B cell (primary cell): ENCODE measurements around the gene CELF2. TPM values are rescaled to one million over a fixed set of nuclear protein-coding genes. Genes with fewer than 3 reads are reported as not detected.

ENCODE experiments used
- ATAC-seq: fragments of 200-7000 bp; cut with Tn5 transposase; one replicate; pipeline ENCODE4 v1.10.0; 2021; ENCODE audit warnings: low read depth, mild to moderate bottlenecking, moderate number of reproducible peaks, moderate library complexity
- CTCF ChIA-PET: fragments of 350-600 bp; sonication (Branson Sonifier 250); formaldehyde crosslinking; loops from one replicate; lab custom pipeline; 2021; ENCODE audit warnings: antibody characterized with exemption, inconsistent platforms; lab: Charles Lee
- POLR2A ChIA-PET: fragments of 350-600 bp; sonication (Branson Sonifier 250); formaldehyde crosslinking; loops from one replicate; lab custom pipeline; 2021; ENCODE audit warnings: antibody characterized with exemption; lab: Charles Lee
- DNase-seq: peaks from one replicate; pipeline ENCODE4 v3.0.0; 2013
- H2AFZ ChIP-seq: 2 replicates; pipeline ENCODE4 v1.6.1; 2012; ENCODE audit warnings: mild to moderate bottlenecking, low read depth, low read length; ENCODE audit not compliant: insufficient read depth, poor library complexity, severe bottlenecking
- H3K27ac ChIP-seq, 2 donors: 1 replicate in 1 of 2; 2 replicates in 1 of 2; pipeline ENCODE4 v1.5.1; 2012 to 2013; ENCODE audit warnings: low read length in 2 of 2, mild to moderate bottlenecking in 2 of 2, moderate library complexity in 1 of 2
- H3K27me3 ChIP-seq, 4 experiments: fragments of 200-600 bp in 1 of 4; sonication (generic) in 1 of 4; replicated peaks in 1 of 4; 1 replicate in 2 of 4; 2 replicates in 2 of 4; pipeline versions ENCODE4 v1.6.1 to v1.7.0; 2013 to 2016; ENCODE audit warnings: low read length in 3 of 4, mild to moderate bottlenecking in 2 of 4, mixed read lengths in 1 of 4, moderate library complexity in 1 of 4; ENCODE audit not compliant: insufficient read depth in 4 of 4, control insufficient read depth in 3 of 4; ENCODE audit errors: control extremely low read depth in 1 of 4
- H3K36me3 ChIP-seq, 2 experiments: replicated peaks in 1 of 2; 1 replicate in 1 of 2; 2 replicates in 1 of 2; pipeline versions ENCODE4 v1.6.1 to v1.7.1; 2013; ENCODE audit warnings: low read length in 1 of 2; ENCODE audit not compliant: insufficient read depth in 2 of 2, control insufficient read depth in 1 of 2; ENCODE audit errors: control extremely low read depth in 1 of 2, extremely low read depth in 1 of 2
- H3K4me1 ChIP-seq, 2 donors: fragments of 200-600 bp in 1 of 2; sonication (generic) in 1 of 2; 1 replicate in 1 of 2; 2 replicates in 1 of 2; pipeline versions ENCODE4 v1.5.1 to v1.6.1; 2013 to 2017; ENCODE audit warnings: low read length in 2 of 2; ENCODE audit not compliant: control insufficient read depth in 2 of 2, insufficient read depth in 2 of 2
- H3K4me2 ChIP-seq: replicated peaks from 2 replicates; pipeline ENCODE3; 2012; ENCODE audit warnings: mild to moderate bottlenecking, low read depth, low read length; ENCODE audit not compliant: poor library complexity, severe bottlenecking
- H3K4me3 ChIP-seq, 5 experiments: fragments of 200-600 bp in 1 of 5; sonication (generic) in 1 of 5; 1 replicate in 3 of 5; 2 replicates in 2 of 5; pipeline versions ENCODE4 v1.5.1 to v1.7.0; 2011 to 2016; ENCODE audit warnings: low read length in 4 of 5, mild to moderate bottlenecking in 4 of 5, low read depth in 2 of 5, control low read depth in 1 of 5, moderate library complexity in 1 of 5; ENCODE audit not compliant: insufficient read depth in 1 of 5; ENCODE audit errors: control extremely low read depth in 1 of 5, extremely low read depth in 1 of 5
- H3K79me2 ChIP-seq: fragments of 200-600 bp; sonication (generic); one replicate; pipeline ENCODE4 v1.6.0; 2016; ENCODE audit warnings: low read length; ENCODE audit not compliant: control insufficient read depth, insufficient read depth
- H3K9ac ChIP-seq: fragments of 200-600 bp; sonication (generic); 2 replicates; pipeline ENCODE4 v1.6.1; 2017; ENCODE audit warnings: mild to moderate bottlenecking, low read length, moderate library complexity
- H3K9me3 ChIP-seq, 3 donors: one replicate each; pipeline versions ENCODE4 v1.6.1 to v1.7.1; 2013; ENCODE audit warnings: low read length in 2 of 3; ENCODE audit not compliant: control insufficient read depth in 2 of 3, insufficient read depth in 1 of 3; ENCODE audit errors: control extremely low read depth in 1 of 3
- H4K20me1 ChIP-seq: 2 replicates; pipeline ENCODE4 v1.6.0; 2012; ENCODE audit warnings: mild to moderate bottlenecking, low read length; ENCODE audit not compliant: insufficient read depth, control insufficient read depth, poor library complexity, severe bottlenecking
- H3K27ac Mint-ChIP-seq: one replicate; pipeline ENCODE4 v1.8.0; 2021; ENCODE audit warnings: mixed read lengths
- H3K27me3 Mint-ChIP-seq: one replicate; pipeline ENCODE4 v1.8.0; 2021; ENCODE audit warnings: mixed read lengths
- H3K4me1 Mint-ChIP-seq: one replicate; pipeline ENCODE4 v1.8.0; 2021; ENCODE audit warnings: mixed read lengths
- H3K4me3 Mint-ChIP-seq: one replicate; pipeline ENCODE4 v1.8.0; 2021; ENCODE audit warnings: mixed read lengths
- H3K9me3 Mint-ChIP-seq: one replicate; pipeline ENCODE4 v1.8.0; 2022; ENCODE audit warnings: mixed read lengths; ENCODE audit not compliant: insufficient read depth
- EZH2 ChIP-seq: IDR thresholded peaks from 2 replicates; pipeline ENCODE4 v1.6.1; 2012; ENCODE audit warnings: borderline replicate concordance, low read depth, mild to moderate bottlenecking, moderate library complexity, low read length; ENCODE audit not compliant: insufficient read depth, poor library complexity, severe bottlenecking
- WGBS: methylation state at CpG from one replicate; pipeline ENCODE4 v1.1.5; 2013; ENCODE audit warnings: missing lambda C conversion rate; ENCODE audit not compliant: insufficient coverage; 5-methylcytosine and 5-hydroxymethylcytosine counted together
- intact Hi-C: fragments of 100-400 bp; cut with micrococcal nuclease; formaldehyde crosslinking; loops from one replicate; pipeline ENCODE4 v1.10.0; 2022
- polyA plus RNA-seq: library from polyadenylated mRNA; depleted of rRNA; stranded (reverse); fragments of >200 nt; gene quantifications from 2 replicates; pipeline ENCODE4 v1.2.3, GENCODE V29; 2012
- total RNA-seq, 2 donors: library from RNA; stranded (reverse); fragments of 120-200 nt in 1 of 2; gene quantifications; 1 replicate in 1 of 2; 2 replicates in 1 of 2; pipeline versions ENCODE4 v1.2.3 to v1.2.4, GENCODE V29; 2013 to 2022
- TF ChIP-seq, protein P1 (sequence below): fragments of 200-600 bp; IDR thresholded peaks from one replicate; pipeline ENCODE4 v1.8.0; 2022; ENCODE audit warnings: antibody characterized with exemption, mild to moderate bottlenecking

Gene CELF2
- total and polyA plus RNA-seq, 2 donors (not counting 1 experiment from before 2014, with no cell fraction given) = 59.5 to 112 TPM

DNA sequence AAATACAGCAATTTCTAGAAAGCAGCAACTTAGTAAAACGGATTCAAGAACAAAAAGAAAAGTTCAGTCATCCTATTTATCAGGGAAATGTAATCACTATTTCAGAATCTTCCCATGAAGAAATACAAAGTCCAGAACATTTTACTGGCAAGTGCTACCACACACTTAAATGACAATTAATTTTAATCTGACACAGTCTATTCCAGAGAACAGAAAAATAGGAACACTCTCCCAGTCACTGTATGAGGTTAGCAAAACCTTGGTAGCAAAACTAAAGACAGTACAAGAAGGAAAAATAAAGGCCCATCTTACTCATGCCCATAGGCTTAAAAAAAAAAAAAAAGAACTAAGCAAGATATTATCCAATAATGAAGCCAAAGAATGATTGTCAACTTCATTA lies 295.8 kb downstream of the CELF2 start:
- no peak overlapping the region for H3K4me2 ChIP-seq
- H3K9ac ChIP-seq = no peak overlapping the region
- Mint-ChIP-seq H3K27me3 (no peaks in the 10 kb centered on the region), H3K4me3 (no peak overlapping the region), H3K4me1 (no peaks in the 10 kb centered on the region), H3K9me3 (peaks cover 4% of the 10 kb centered on the region), H3K27ac (peak overlapping the region; percentile 8)
- H3K36me3 ChIP-seq = peaks cover 9 to 98% of the 10 kb centered on the region in 2 experiments
- DNase-seq (no peak), ATAC-seq (no peak)
- CTCF ChIA-PET = no interaction called here
- no peak overlapping the region for H2AFZ ChIP-seq
- no peak overlapping the region for H3K4me3 ChIP-seq
- no peaks in the 10 kb centered on the region for H3K27me3 ChIP-seq
- no CpG with 5 or more reads among the region's 1 CpG for whole genome bisulfite sequencing
- peaks cover 51% of the 10 kb centered on the region for H4K20me1 ChIP-seq
- peaks cover 14% of the 10 kb centered on the region for H3K79me2 ChIP-seq
- POLR2A ChIA-PET = no interaction called here
- intact Hi-C loops = no loop called here
- H3K9me3 ChIP-seq = no peaks in the 10 kb centered on the region
- H3K27ac ChIP-seq = peak overlapping the region in 1 of 2 donors; percentile 15
- TF ChIP-seq, protein P1, sequence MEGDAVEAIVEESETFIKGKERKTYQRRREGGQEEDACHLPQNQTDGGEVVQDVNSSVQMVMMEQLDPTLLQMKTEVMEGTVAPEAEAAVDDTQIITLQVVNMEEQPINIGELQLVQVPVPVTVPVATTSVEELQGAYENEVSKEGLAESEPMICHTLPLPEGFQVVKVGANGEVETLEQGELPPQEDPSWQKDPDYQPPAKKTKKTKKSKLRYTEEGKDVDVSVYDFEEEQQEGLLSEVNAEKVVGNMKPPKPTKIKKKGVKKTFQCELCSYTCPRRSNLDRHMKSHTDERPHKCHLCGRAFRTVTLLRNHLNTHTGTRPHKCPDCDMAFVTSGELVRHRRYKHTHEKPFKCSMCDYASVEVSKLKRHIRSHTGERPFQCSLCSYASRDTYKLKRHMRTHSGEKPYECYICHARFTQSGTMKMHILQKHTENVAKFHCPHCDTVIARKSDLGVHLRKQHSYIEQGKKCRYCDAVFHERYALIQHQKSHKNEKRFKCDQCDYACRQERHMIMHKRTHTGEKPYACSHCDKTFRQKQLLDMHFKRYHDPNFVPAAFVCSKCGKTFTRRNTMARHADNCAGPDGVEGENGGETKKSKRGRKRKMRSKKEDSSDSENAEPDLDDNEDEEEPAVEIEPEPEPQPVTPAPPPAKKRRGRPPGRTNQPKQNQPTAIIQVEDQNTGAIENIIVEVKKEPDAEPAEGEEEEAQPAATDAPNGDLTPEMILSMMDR = no peak
- no peak for TF ChIP-seq EZH2
- no peaks in the 10 kb centered on the region for H3K4me1 ChIP-seq

DNA sequence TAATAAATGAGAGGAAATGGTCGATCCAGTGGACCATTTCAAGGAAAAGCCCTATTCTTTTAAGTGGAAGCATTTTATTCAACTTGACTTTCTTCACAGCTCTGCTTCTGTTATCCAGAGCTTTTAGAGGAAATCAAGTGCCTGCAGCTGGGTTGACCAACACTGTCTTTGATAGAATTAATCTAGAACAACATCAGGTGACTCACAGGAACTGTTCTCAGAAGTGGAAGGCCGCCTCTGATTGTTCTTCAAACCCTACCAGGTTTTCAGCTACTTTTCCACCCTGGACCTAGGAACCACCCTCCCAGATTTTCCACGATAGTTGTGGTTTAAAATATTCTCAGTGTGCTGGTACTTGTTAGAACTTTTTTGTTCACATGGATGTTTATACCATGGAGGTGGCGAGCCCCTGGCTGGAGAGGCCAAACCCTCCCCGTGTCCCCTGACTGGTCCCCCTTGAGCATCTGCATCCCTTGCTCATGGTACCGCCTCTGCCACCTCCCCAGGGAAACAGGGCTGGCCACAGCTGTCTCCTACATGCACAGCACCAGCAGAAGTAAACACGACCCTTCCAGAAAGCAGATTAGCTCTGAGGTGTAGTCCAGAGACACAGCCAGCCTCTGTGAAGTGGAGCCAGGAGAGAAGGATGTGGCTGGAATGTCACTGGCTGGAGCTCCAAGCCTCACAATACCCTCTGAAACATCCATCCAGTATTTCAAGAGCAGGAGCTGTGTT lies 300.4 kb downstream of the CELF2 start:
- ATAC-seq = no peak
- peaks cover 49% of the 10 kb centered on the region for H4K20me1 ChIP-seq
- H3K4me3 ChIP-seq = no peak overlapping the region
- no peak overlapping the region for H3K4me2 ChIP-seq
- Mint-ChIP-seq H3K27ac (peak overlapping the region; percentile 47), H3K9me3 (no peaks in the 10 kb centered on the region), H3K4me3 (no peak overlapping the region), H3K27me3 (no peaks in the 10 kb centered on the region), H3K4me1 (no peaks in the 10 kb centered on the region)
- H3K27ac ChIP-seq = no peak overlapping the region
- no peak for DNase-seq
- no peaks in the 10 kb centered on the region for H3K9me3 ChIP-seq
- H3K36me3 ChIP-seq = peaks cover 5 to 99% of the 10 kb centered on the region in 2 experiments
- no peak overlapping the region for H3K9ac ChIP-seq
- no peak overlapping the region for H2AFZ ChIP-seq
- TF ChIP-seq, protein P1 = no peak
- TF ChIP-seq EZH2 = no peak
- ChIA-PET POLR2A (no interaction called here), CTCF (interaction anchor here (1.2 to 1.3 kb wide), 2 partner anchors 11 to 440 kb away, joined by 3 read pairs; no protein-coding TSS in a partner anchor)
- no peaks in the 10 kb centered on the region for H3K27me3 ChIP-seq
- WGBS = 72% methylated on average over 5 of the region's 7 CpGs
- intact Hi-C loops = no loop called here
- peaks cover 4% of the 10 kb centered on the region for H3K79me2 ChIP-seq
- H3K4me1 ChIP-seq = no peaks in the 10 kb centered on the region
